ENCODE measurements around the gene COQ2.

COQ2 gene

DNA sequence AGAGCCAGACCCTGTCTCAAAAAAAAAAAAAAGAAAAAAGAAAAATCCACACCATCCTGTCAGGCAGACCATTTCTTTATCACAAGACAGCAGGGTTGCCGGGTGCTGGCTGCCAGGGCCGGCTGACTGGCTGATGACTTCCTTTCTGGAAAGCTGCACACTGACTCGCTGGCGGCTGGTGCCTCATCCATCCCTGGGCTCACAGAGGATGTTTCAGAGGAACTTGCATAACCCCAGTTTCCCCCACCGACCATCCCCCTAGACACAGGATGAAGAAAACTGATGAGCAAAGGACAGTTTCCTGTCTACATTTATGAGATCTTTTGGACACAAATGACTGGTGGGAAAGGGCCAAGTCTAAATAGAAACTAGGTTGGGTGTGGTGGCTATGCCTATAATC is 36.0 kb upstream of the COQ2 start:
- H3K4me3 ChIP-seq (ENCODE audit: low read depth, low read length), result no peak overlapping the region
- DNase-seq (ENCODE audit: low read depth), result no peak
- TF ChIP-seq, protein P1, sequence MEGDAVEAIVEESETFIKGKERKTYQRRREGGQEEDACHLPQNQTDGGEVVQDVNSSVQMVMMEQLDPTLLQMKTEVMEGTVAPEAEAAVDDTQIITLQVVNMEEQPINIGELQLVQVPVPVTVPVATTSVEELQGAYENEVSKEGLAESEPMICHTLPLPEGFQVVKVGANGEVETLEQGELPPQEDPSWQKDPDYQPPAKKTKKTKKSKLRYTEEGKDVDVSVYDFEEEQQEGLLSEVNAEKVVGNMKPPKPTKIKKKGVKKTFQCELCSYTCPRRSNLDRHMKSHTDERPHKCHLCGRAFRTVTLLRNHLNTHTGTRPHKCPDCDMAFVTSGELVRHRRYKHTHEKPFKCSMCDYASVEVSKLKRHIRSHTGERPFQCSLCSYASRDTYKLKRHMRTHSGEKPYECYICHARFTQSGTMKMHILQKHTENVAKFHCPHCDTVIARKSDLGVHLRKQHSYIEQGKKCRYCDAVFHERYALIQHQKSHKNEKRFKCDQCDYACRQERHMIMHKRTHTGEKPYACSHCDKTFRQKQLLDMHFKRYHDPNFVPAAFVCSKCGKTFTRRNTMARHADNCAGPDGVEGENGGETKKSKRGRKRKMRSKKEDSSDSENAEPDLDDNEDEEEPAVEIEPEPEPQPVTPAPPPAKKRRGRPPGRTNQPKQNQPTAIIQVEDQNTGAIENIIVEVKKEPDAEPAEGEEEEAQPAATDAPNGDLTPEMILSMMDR (IDR thresholded peaks at IDR 0.05; ENCODE audit: low read depth, low read length, missing control alignments), result no peak

GRCh38 chr4:83318666-83319065 is 34.1 kb upstream of the COQ2 start:
- DNase-seq (ENCODE audit: low read depth), result no peak
- no peak overlapping the region for H3K4me3 ChIP-seq (ENCODE audit: low read depth, low read length)
- TF ChIP-seq, protein P1 (IDR thresholded peaks at IDR 0.05; ENCODE audit: low read depth, low read length, missing control alignments), result no peak

DNA sequence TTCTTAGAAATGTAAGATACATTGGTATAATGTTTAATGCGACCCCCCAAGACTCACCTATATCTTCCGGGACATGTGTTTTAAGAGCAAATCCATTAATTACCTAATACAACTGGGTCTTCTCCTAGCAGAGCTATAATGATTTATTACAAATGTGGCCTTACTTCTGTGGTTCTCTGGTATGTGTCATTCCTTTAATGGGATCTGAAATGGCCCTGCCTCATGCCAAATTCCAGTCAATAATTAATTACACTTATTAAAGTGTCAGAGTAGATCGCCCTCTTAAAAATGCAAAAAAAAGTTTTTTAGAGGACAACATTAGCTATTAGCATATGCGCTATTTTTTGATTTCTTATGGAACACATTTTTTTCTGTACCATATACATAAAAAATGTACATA is 33.1 kb upstream of the COQ2 start:
- TF ChIP-seq, protein P1 (IDR thresholded peaks at IDR 0.05; ENCODE audit: low read depth, low read length, missing control alignments), result no peak
- no peak for DNase-seq (ENCODE audit: low read depth)
- no peak overlapping the region for H3K4me3 ChIP-seq (ENCODE audit: low read depth, low read length)

DNA sequence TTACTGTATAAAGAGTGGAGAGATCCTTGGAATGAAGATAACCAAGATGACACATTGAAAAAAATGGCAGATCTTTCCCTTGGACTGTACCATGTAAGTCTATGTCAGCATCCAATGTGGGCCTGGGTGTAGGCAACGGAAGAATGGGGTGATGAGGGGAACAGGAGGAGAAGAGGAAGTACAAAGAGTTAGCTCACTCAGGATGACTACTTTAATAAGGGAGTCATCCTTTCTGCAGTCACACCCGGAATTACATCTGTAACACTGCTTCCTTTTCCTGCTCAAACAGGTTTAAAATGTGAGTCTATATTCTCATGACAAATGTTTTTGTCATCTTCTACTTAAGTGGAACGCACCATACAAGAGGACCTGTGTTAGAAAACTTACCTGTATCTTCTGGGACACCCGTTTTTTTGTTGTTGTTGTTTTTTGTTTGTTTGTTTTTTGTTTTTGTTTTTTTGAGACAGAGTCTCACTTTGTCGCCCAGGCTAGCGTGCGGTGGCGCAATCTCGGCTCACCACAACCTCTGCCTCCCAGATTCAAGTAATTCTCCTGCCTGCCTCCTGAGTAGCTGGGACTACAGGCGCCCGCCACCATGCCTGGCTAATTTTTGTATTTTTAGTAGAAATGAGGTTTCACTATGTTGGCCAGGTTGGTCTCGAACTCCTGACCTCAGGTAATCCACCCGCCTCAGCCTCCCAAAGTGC is 32.0 kb upstream of the COQ2 start:
- no peak overlapping the region for H3K4me3 ChIP-seq (ENCODE audit: low read depth, low read length)
- no peak for DNase-seq (ENCODE audit: low read depth)
- TF ChIP-seq, protein P1 (IDR thresholded peaks at IDR 0.05; ENCODE audit: low read depth, low read length, missing control alignments), result no peak

DNA sequence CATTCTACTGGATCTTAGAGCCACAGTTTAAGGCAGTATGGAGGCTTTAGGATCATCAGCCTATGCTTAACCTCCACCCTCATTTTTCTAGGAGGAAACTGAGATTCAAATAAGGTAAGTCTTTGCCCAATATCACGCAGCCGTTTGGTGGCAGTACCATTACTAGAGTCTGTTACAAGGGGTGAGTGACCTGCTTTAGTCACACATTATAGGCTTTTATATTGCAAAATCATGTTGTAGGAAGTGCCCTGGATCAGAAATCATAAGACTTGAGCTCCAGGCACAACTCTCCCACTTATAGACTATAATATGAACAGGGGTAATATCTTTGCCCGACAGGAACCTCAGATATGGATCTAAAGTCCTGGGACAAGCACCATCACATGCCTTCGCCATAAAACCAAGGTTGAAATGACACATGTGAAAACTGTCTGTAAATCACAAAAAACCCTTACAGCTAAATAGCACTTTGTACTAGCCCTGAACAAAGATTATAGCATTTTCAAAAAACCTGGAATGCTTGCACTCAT is 30.8 kb upstream of the COQ2 start:
- TF ChIP-seq, protein P1 (IDR thresholded peaks at IDR 0.05; ENCODE audit: low read depth, low read length, missing control alignments), result no peak
- no peak overlapping the region for H3K4me3 ChIP-seq (ENCODE audit: low read depth, low read length)
- no peak for DNase-seq (ENCODE audit: low read depth)

GRCh38 chr4:83308672-83309071 is 24.1 kb upstream of the COQ2 start:
- TF ChIP-seq, protein P1 (IDR thresholded peaks at IDR 0.05; ENCODE audit: low read depth, low read length, missing control alignments), result no peak
- no peak for DNase-seq (ENCODE audit: low read depth)
- no peak overlapping the region for H3K4me3 ChIP-seq (ENCODE audit: low read depth, low read length)

DNA sequence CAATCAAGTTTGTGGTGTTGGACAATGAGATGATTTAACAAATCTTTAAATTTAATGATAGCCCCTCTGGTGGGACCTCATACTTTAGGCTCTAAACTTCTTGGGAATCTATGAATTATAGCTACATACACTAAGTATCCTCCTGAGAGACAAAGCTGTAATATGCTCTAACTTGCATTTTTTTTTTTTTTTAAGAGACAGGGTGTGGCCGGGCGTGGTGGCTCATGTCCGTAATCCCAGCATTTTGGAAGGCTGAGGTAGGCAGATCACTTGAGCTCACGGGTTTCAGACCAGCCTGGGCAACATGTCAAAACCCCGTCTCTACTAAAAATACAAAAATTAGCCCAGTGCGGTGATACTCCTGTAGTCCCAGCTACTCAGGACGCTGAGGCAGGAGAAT is 23.3 kb upstream of the COQ2 start:
- H3K4me3 ChIP-seq (ENCODE audit: low read depth, low read length), result no peak overlapping the region
- DNase-seq (ENCODE audit: low read depth), result no peak
- TF ChIP-seq, protein P1 (IDR thresholded peaks at IDR 0.05; ENCODE audit: low read depth, low read length, missing control alignments), result no peak

Data from GM12864 (cell line).